IMR-90 (cell line): ENCODE measurements around the gene GM2A. TPM values are rescaled to one million over a fixed set of nuclear protein-coding genes. Genes with fewer than 3 reads are reported as not detected.
"Not testable (repeated sequence)": the region's sequence is repeated elsewhere in the genome, so short reads cannot be mapped to it uniquely, and the experiment has no call there.

Experiments used
- ATAC-seq: fragments of 200-7000 bp; cut with Tn5 transposase; 2 replicates; pipeline ENCODE4 v1.9.1; 2020; ENCODE audit warnings: low read depth, mild to moderate bottlenecking, moderate library complexity
- BruUV-seq: library from RNA; stranded (reverse); fragments of 400-500 nt; replicated peaks from 2 replicates; lab custom pipeline; 2021; lab: Mats Ljungman, UMichigan
- CTCF ChIA-PET: fragments of 300-600 bp; formaldehyde crosslinking; extraction: SDS; loops from one replicate; lab custom pipeline; 2021; ENCODE audit warnings: antibody characterized with exemption; lab: Yijun Ruan, JAX
- POLR2A ChIA-PET: fragments of 300-600 bp; sonication (Branson Sonifier 250); formaldehyde crosslinking; loops from one replicate; lab custom pipeline; 2022; ENCODE audit warnings: antibody characterized with exemption; ENCODE audit not compliant: unreplicated experiment; lab: Charles Lee
- DNase-seq: peaks from one replicate; pipeline ENCODE4 v3.0.0; 2013
- H2AFZ ChIP-seq: replicated peaks from 2 replicates; pipeline ENCODE3; 2013; ENCODE audit warnings: low read length, mild to moderate bottlenecking; ENCODE audit not compliant: poor library complexity
- H2AK5ac ChIP-seq: 2 replicates; pipeline ENCODE4 v1.6.1; 2013; ENCODE audit warnings: low read depth, low read length, inconsistent platforms
- H2AK9ac ChIP-seq: replicated peaks from 2 replicates; pipeline ENCODE3; 2013; ENCODE audit warnings: mild to moderate bottlenecking, low read depth, low read length, moderate library complexity; ENCODE audit not compliant: poor library complexity
- H2BK120ac ChIP-seq: 2 replicates; pipeline ENCODE4 v1.6.1; 2013; ENCODE audit warnings: low read depth, low read length, inconsistent platforms
- H2BK15ac ChIP-seq: 3 replicates; pipeline ENCODE4 v1.6.1; 2013; ENCODE audit warnings: low read depth, low read length, inconsistent platforms
- H2BK20ac ChIP-seq: 2 replicates; pipeline ENCODE4 v1.6.1; 2013; ENCODE audit warnings: low read depth, mild to moderate bottlenecking, inconsistent platforms, low read length, moderate library complexity
- H2BK5ac ChIP-seq: 2 replicates; pipeline ENCODE4 v1.6.1; 2013; ENCODE audit warnings: mild to moderate bottlenecking, low read depth, low read length, inconsistent platforms; ENCODE audit not compliant: poor library complexity, severe bottlenecking
- H3K14ac ChIP-seq: replicated peaks from 2 replicates; pipeline ENCODE4 v1.6.1; 2013; ENCODE audit warnings: low read depth, low read length, inconsistent platforms
- H3K18ac ChIP-seq: 2 replicates; pipeline ENCODE4 v1.6.1; 2013; ENCODE audit warnings: low read depth, low read length, control low read depth
- H3K23ac ChIP-seq: 2 replicates; pipeline ENCODE4 v1.6.1; 2013; ENCODE audit warnings: low read depth, low read length, inconsistent platforms
- H3K27ac ChIP-seq: 2 replicates; pipeline ENCODE4 v1.5.1; 2013; ENCODE audit warnings: mild to moderate bottlenecking, control low read depth, low read length; ENCODE audit not compliant: insufficient read depth
- H3K27me3 ChIP-seq: 2 replicates; pipeline ENCODE4 v1.6.1; 2013; ENCODE audit warnings: low read length; ENCODE audit not compliant: control insufficient read depth, insufficient read depth
- H3K36me3 ChIP-seq: 2 replicates; pipeline ENCODE4 v1.6.1; 2013; ENCODE audit warnings: low read length, mixed read lengths; ENCODE audit not compliant: control insufficient read depth, insufficient read depth
- H3K4ac ChIP-seq: 2 replicates; pipeline ENCODE4 v1.6.1; 2013; ENCODE audit warnings: low read depth, low read length, inconsistent platforms
- H3K4me1 ChIP-seq: 2 replicates; pipeline ENCODE4 v1.6.1; 2013; ENCODE audit warnings: low read length, mixed read lengths; ENCODE audit not compliant: control insufficient read depth, insufficient read depth
- H3K4me2 ChIP-seq: 2 replicates; pipeline ENCODE4 v1.6.1; 2013; ENCODE audit warnings: low read depth, mild to moderate bottlenecking, control low read depth, low read length, moderate library complexity
- H3K4me3 ChIP-seq: 2 replicates; pipeline ENCODE4 v1.5.1; 2013; ENCODE audit warnings: low read depth, mild to moderate bottlenecking, control low read depth, low read length, moderate library complexity; ENCODE audit not compliant: insufficient read depth
- H3K56ac ChIP-seq: 2 replicates; pipeline ENCODE4 v1.6.1; 2013; ENCODE audit warnings: low read length, inconsistent platforms; ENCODE audit not compliant: insufficient read depth; ENCODE audit errors: extremely low read depth
- H3K79me1 ChIP-seq, 2 experiments: 2 replicates each; pipeline ENCODE4 v1.6.1; 2013; ENCODE audit warnings: low read length in 2 of 2, inconsistent platforms in 1 of 2, low read depth in 1 of 2
- H3K9ac ChIP-seq: 2 replicates; pipeline ENCODE4 v1.6.1; 2013; ENCODE audit warnings: low read depth, low read length, control low read depth
- H3K9me1 ChIP-seq: 2 replicates; pipeline ENCODE4 v1.6.1; 2013; ENCODE audit warnings: low read length, inconsistent platforms; ENCODE audit not compliant: insufficient read depth
- H3K9me3 ChIP-seq: 2 replicates; pipeline ENCODE4 v1.6.1; 2013; ENCODE audit warnings: low read length; ENCODE audit not compliant: control insufficient read depth, insufficient read depth
- H4K20me1 ChIP-seq: 2 replicates; pipeline ENCODE4 v1.6.1; 2013; ENCODE audit warnings: low read length, inconsistent platforms; ENCODE audit not compliant: insufficient read depth
- H4K5ac ChIP-seq: 2 replicates; pipeline ENCODE4 v1.6.1; 2013; ENCODE audit warnings: mild to moderate bottlenecking, low read depth, low read length, control low read depth
- H4K8ac ChIP-seq, 2 experiments: 2 replicates each; pipeline ENCODE4 v1.6.1; 2013; ENCODE audit warnings: low read depth in 2 of 2, low read length in 2 of 2, control low read depth in 1 of 2, inconsistent platforms in 1 of 2
- H4K91ac ChIP-seq: 2 replicates; pipeline ENCODE4 v1.6.1; 2013; ENCODE audit warnings: low read depth, low read length, inconsistent platforms; ENCODE audit not compliant: insufficient read depth
- WGBS, 2 experiments: methylation state at CpG; one replicate each; pipeline versions ENCODE4 v1.1.5 to v1.1.7; 2013; ENCODE audit warnings: missing lambda C conversion rate in 2 of 2; ENCODE audit not compliant: insufficient read length in 1 of 2; ENCODE audit errors: extremely low coverage in 2 of 2; 5-methylcytosine and 5-hydroxymethylcytosine counted together
- dilution Hi-C: fragments of 300-500 bp; cut with HindIII; formaldehyde crosslinking; loops from one replicate; pipeline ENCODE4 v1.14.3; 2018; ENCODE audit warnings: low sequenced_read_pairs; ENCODE audit not compliant: unreplicated experiment
- in situ Hi-C: fragments of 300-500 bp; cut with MboI; formaldehyde crosslinking; loops from 3 replicates; pipeline ENCODE4 v1.14.3; 2019; ENCODE audit warnings: low sequenced_read_pairs, inconsistent platforms, mixed read lengths
- intact Hi-C: fragments of 100-400 bp; cut with micrococcal nuclease; formaldehyde crosslinking; loops from 2 replicates; pipeline ENCODE4 v1.10.0; 2022
- polyA plus RNA-seq, 3 experiments: library from polyadenylated mRNA; depleted of rRNA; stranded (reverse); fragments of >200 nt; gene quantifications; 2 replicates each; pipeline ENCODE4 v1.2.3, GENCODE V29; 2012; ENCODE audit warnings: low replicate concordance in 1 of 3
- total RNA-seq: library from RNA; depleted of rRNA; stranded (reverse); fragments of >200 nt; gene quantifications from 2 replicates; pipeline ENCODE4 v1.2.3, GENCODE V29; 2012

Gene GM2A
- total and polyA plus RNA-seq, 2 of the 4 experiments (the other 2 are of a cell fraction), result 13.8 to 18.5 TPM

DNA sequence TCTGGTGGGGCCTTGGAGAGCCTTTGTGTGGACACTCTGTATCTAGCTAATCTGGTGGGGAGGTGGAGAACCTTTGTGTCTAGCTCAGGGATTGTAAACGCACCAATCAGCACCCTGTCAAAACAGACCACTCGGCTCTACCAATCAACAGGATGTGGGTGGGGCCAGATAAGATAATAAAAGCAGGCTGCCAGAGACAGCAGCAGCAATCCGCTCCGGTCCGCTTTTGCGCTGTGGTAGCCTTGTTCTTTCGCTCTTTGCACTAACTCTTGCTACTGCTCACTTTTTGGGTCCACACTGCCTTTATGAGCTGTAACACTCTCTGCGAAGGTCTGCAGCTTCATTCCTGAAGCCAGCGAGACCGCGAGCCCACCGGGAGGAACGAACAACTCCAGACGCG lies 56.8 kb downstream of the GM2A start:
- H2BK120ac ChIP-seq, POLR2A ChIA-PET, H3K4me3 ChIP-seq, H3K23ac ChIP-seq, H2AK5ac ChIP-seq, H2BK20ac ChIP-seq, H3K4me2 ChIP-seq, H3K4ac ChIP-seq, H4K5ac ChIP-seq, H4K91ac ChIP-seq, H3K9me1 ChIP-seq, intact Hi-C loops, dilution Hi-C loops, H3K9ac ChIP-seq, H3K27ac ChIP-seq, H3K79me1 ChIP-seq, in situ Hi-C loops, H4K20me1 ChIP-seq, H4K8ac ChIP-seq, H3K14ac ChIP-seq, H2AFZ ChIP-seq, ATAC-seq, DNase-seq, H3K9me3 ChIP-seq, H3K27me3 ChIP-seq, H3K4me1 ChIP-seq, CTCF ChIA-PET, H3K36me3 ChIP-seq, BruUV-seq, H3K56ac ChIP-seq, H2BK5ac ChIP-seq, H2AK9ac ChIP-seq, H3K18ac ChIP-seq, H2BK15ac ChIP-seq: not testable (repeated sequence)
- WGBS, 2 experiments, result 100% methylated on average over 2 of the region's 15 CpGs; no CpG with 5 or more reads in 1 of the 2 experiments
